PFSK-1 (cell line): ENCODE data around the gene RAN.

Experiments used
- FOXP2 ChIP-seq: optimal IDR thresholded peaks from 2 replicates; pipeline ENCODE3; 2011; ENCODE audit warnings: borderline replicate concordance, control low read depth, inconsistent platforms; ENCODE audit not compliant: insufficient read depth; ENCODE audit errors: extremely low read length, extremely low read depth
- POLR2AphosphoS5 ChIP-seq: IDR thresholded peaks from 2 replicates; pipeline ENCODE4 v1.6.1; 2012; ENCODE audit warnings: low read depth, mild to moderate bottlenecking, control low read depth, low read length, moderate library complexity
- SIN3A ChIP-seq: IDR thresholded peaks from 2 replicates; pipeline ENCODE4 v1.6.1; 2012; ENCODE audit warnings: mild to moderate bottlenecking, low read length, moderate library complexity, borderline replicate concordance; ENCODE audit not compliant: insufficient read depth
- TAF1 ChIP-seq: IDR thresholded peaks from 2 replicates; pipeline ENCODE4 v1.6.1; 2012; ENCODE audit warnings: low read length, control low read depth, borderline replicate concordance; ENCODE audit not compliant: insufficient read depth
- TF ChIP-seq, protein P1 (sequence below), 2 experiments: IDR thresholded peaks; 2 replicates each; pipeline versions ENCODE4 v1.6.1 to v1.8.0; 2011 to 2012; ENCODE audit warnings: low read depth in 2 of 2, low read length in 2 of 2, control low read depth in 1 of 2, inconsistent platforms in 1 of 2, mild to moderate bottlenecking in 1 of 2, moderate library complexity in 1 of 2; ENCODE audit not compliant: insufficient read depth in 1 of 2

RAN gene

DNA sequence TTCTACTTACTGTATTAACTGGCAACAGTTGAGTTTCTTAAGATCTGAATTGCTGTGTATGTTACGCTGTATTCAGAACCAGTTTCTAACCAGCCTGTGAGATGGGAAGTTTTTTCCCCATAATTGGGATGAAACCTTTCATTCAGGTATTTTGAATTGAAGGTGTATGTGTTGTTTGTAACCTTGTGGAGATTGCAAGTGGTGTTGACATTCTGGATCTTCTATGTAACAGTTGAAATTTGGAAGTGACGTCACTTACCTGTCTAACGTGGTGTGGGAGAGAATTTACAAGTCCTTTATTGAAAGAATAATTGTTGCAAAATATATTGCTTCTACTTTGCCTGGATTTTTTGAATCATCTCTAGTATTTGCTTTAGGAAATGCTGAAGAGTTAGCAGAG, 5.5 kb downstream of the RAN start:
- no peak for TF ChIP-seq FOXP2
- no peak for TF ChIP-seq POLR2AphosphoS5
- TF ChIP-seq, protein P1, sequence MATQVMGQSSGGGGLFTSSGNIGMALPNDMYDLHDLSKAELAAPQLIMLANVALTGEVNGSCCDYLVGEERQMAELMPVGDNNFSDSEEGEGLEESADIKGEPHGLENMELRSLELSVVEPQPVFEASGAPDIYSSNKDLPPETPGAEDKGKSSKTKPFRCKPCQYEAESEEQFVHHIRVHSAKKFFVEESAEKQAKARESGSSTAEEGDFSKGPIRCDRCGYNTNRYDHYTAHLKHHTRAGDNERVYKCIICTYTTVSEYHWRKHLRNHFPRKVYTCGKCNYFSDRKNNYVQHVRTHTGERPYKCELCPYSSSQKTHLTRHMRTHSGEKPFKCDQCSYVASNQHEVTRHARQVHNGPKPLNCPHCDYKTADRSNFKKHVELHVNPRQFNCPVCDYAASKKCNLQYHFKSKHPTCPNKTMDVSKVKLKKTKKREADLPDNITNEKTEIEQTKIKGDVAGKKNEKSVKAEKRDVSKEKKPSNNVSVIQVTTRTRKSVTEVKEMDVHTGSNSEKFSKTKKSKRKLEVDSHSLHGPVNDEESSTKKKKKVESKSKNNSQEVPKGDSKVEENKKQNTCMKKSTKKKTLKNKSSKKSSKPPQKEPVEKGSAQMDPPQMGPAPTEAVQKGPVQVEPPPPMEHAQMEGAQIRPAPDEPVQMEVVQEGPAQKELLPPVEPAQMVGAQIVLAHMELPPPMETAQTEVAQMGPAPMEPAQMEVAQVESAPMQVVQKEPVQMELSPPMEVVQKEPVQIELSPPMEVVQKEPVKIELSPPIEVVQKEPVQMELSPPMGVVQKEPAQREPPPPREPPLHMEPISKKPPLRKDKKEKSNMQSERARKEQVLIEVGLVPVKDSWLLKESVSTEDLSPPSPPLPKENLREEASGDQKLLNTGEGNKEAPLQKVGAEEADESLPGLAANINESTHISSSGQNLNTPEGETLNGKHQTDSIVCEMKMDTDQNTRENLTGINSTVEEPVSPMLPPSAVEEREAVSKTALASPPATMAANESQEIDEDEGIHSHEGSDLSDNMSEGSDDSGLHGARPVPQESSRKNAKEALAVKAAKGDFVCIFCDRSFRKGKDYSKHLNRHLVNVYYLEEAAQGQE (IDR thresholded peaks at IDR 0.05; ENCODE audit: insufficient read depth in 1 of 2, low read depth in 2 of 2, low read length in 2 of 2) = no peak
- no peak for TF ChIP-seq SIN3A
- no peak for TF ChIP-seq TAF1

DNA sequence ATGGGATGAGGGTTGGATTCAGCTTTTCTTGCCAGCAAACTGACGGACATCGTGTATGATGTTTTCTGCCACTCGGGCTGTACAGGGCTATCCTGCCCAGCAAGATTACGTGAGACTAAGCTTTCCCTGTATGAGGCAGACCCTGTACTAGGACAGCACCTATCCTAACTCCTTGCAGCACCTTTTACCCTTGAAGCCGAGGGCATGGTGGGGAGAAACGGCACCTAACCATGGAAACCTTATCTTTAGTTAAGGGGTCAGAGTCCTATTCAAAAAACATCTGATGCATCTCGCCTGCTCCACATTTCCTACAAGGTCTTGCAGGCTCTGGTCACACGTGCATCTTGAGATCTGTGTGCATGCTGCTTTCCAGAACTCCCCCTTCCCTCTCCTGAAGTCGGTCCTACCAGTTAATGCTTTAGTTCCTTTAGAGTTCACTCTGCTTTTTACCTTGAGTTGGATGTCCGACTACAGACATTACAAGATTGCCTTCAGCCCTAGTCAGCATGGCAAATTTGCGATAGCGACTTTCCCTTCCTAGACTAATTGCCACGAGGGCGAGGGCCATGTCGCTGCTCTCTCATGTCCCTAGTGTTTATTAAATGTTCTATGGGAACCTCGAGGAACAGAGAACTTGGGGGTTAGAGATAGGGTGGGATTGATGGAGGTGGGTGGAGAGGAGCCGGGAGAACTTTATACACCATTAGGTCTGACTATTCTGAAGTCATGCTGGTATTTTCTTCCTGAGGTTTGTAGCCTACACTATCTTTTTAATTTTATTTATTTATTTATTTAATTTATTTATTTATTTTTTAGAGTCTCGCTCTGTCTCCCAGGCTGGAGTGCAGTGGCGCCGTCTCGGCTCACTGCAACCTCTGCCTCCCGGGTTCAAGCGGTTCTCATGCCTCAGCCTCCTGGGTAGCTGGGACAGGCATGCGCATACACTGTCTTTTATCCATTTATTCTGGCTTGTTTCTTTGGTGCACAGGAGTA, 6.6 kb downstream of the RAN start:
- TF ChIP-seq SIN3A = no peak
- TF ChIP-seq POLR2AphosphoS5 = peak; percentile 81

DNA sequence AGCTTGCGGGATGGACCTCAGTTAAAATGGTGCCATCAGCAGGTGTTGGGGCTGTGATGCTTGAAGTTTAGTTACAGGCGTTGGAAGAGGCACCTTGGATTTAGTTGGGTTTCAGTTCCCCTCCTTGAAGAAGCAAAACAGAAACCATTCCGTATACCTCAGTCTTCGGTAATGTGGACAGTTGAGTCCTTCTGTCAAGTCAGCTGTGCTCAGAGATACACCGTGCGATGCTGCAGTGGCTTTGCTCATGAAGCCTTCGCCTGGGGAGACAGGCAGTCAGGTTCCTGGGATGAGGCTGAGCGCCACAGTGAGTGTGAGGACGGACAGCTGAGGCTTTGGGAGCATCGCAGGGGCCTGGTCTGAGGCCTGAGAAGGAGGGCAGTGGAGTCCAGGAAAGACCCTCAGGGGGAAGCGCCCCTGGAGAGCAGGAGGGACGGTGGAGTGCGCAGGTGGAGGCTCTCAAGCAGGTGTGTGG, 7.4 kb downstream of the RAN start:
- no peak for TF ChIP-seq FOXP2

DNA sequence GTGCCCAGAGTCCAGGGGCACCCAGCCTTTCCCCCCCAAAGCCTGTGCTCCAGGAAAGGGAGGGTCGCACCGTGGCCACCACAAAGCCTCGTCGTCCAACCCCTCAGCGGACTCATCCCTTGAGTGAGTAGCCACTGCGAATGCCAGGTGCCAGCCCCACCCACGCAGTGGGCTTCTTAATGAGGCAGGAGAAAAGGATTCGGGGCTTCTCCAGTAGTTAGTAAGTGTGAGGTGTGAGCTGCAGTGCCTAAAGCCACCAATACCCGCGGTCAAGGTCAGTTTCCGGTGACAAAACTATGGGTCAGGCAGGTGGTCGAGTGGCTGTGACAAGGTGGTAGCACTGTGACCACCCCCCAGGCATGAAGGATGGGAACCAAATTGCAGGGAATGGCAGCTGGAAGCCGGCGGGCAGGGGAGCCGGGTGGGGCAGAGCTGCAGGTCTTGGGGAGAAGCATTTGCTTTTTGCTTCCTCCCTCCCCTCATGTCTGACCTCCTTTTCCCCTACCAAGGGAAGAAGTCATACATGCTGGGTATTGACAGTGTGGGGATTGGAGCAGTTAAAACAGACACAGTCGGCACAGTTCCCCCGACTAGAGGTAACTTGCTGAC, 8.0 kb downstream of the RAN start:
- TF ChIP-seq FOXP2 (no peak), SIN3A (no peak), POLR2AphosphoS5 (no peak), TAF1 (no peak)
- TF ChIP-seq, protein P1 (IDR thresholded peaks at IDR 0.05; ENCODE audit: insufficient read depth in 1 of 2, low read depth in 2 of 2, low read length in 2 of 2) = no peak

DNA sequence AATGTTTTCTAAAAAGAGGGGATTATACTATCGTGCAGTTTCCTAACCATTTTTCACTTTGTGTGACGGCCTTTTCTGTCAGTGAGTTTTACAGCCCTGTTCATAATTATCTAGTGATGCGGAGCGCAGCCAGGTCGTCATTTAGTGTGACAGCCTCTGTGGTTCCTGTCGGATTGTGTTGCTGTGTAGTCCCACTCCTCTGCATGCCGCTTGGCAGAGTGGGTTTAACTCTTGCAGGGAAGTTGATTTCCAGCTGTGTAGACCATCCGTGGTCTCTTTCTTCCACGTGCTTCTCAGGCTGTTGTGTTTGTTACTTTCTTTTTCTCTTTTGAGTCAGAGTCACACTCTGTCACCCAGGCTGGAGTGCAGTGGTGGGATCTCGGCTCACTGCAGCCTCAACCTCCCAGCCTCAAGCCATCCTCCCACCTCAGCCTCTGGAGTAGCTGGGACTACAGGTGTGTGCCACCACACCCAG, 8.6 kb downstream of the RAN start:
- TF ChIP-seq FOXP2 (no peak), POLR2AphosphoS5 (no peak), SIN3A (no peak), TAF1 (no peak)
- TF ChIP-seq, protein P1 (IDR thresholded peaks at IDR 0.05; ENCODE audit: insufficient read depth in 1 of 2, low read depth in 2 of 2, low read length in 2 of 2) = no peak

DNA sequence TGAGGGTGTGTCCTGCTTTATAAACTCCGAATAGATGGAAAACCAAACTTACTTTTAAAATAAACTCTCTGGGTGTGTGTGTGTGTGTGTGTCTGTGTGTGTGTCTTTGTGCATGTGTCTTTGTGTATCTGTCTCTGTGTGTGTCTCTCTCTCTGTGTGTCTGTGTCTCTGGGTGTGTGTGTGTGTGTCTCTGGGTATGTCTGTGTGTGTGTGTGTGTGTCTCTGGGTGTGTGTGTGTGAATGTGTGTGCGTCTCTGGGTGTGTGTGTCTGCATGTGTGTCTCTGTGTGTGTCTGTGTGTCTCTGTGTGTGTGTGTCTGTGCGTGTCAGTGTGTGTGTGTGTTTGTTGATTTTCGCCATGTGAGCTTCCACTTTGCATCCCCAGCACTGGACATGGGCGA, 9.2 kb downstream of the RAN start:
- TF ChIP-seq SIN3A = no peak
- no peak for TF ChIP-seq TAF1
- TF ChIP-seq, protein P1 (IDR thresholded peaks at IDR 0.05; ENCODE audit: insufficient read depth in 1 of 2, low read depth in 2 of 2, low read length in 2 of 2) = no peak
- TF ChIP-seq FOXP2 = no peak
- TF ChIP-seq POLR2AphosphoS5 = no peak
